HTERT RPE-1 (cell line): ENCODE measurements around the gene MRPL44.

Experiments used
- in situ Hi-C: fragments of 300-500 bp; cut with MboI; formaldehyde crosslinking; loops from 4 replicates; pipeline ENCODE4 v1.14.3; 2020; ENCODE audit warnings: low sequenced_read_pairs

Gene MRPL44

DNA sequence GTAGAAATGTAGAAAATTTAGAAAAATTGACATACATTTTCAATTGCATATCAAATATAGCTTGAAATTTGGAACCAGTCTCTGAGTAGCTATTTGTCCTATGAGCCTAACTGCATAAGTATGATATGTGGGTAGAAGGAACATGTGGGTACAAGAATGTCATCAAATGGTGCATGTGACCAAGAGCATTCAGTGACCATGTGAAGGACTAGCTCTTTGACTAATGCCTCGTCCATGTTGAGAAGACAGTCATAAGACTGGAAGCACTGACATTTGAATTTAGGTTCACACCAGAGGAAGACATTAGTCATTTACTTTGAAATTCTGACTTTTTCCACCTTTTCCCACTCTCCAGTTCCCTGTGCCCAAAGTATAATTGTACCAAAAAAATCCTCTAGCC lies 12.6 kb downstream of the MRPL44 start:
- in situ Hi-C loops, result no loop called here

- in situ Hi-C loops, result no loop called here
Observed at GRCh38 chr2:223970343-223971128, 13.3 kb downstream of the MRPL44 start.

GRCh38 chr2:223971731-223972130 lies 14.5 kb downstream of the MRPL44 start:
- in situ Hi-C loops, result no loop called here

GRCh38 chr2:223972656-223973102 lies 15.4 kb downstream of the MRPL44 start:
- in situ Hi-C loops, result no loop called here

- in situ Hi-C loops, result no loop called here
Observed at GRCh38 chr2:223973606-223974005, 16.3 kb downstream of the MRPL44 start.

DNA sequence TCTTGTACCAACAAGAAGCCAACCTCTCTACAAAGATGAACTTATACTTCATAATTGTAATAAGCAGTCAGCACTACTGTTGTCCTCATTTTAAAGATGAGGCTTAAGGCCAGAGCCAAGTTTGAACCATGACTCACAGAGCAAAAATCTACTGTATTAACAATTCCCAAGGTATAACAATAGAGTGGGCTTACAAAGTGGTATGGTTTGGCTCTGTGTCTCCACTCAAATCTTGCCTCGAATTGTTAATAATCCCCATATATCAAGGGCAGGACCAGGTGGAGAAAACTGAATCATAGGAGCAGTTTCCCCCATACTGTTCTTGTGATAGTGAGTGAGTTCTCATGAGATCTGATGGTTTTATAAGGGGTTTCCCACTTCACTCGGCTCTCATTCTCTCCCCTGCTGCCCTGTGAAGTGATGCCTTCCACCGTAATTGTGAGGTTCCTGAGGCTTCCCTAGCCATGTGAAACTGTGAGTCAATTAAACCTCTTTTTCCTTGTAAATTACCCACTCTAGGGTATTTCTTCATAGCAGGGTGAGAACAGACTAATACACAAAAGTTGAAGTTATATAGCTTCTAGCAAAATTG lies 19.5 kb downstream of the MRPL44 start:
- in situ Hi-C loops, result no loop called here

DNA sequence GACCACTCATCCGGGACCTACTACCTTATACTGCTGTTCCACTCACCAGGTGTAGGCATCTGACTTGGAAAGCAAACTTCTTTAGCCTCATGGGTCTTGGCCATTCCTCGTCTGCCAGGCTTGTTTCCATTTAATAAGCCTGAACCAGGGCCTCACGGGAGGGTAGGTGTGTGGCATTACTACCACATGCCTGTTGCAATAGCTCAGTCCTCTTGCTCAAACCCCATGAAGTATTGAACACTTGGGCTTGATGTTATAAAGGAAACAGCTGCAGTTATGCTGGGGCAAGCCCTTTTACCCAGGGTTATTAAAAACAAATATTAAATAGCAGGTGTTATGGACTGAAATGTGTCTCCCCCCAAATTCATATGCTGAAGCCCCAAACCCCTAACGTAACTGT lies 21.2 kb downstream of the MRPL44 start:
- in situ Hi-C loops, result no loop called here

GRCh38 chr2:223979730-223980396 lies 22.6 kb downstream of the MRPL44 start:
- in situ Hi-C loops, result no loop called here

DNA sequence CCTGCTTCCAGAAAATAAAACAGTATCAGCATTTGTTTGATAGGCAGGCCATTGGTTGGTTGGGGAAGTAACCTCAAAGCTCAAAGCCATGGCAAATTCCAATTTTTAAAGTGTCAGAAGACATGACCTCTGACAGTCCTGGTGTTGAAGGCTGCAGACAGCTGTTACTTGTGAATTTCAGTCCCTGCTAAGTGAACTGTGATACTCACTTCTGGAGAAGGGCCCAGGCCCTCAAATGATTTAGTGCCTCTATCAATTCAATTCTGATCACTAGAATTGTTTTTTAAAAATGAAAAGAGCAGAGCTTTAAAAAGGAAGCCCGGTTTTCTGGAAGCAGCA lies 23.1 kb downstream of the MRPL44 start:
- in situ Hi-C loops, result no loop called here

- in situ Hi-C loops, result no loop called here
Observed at GRCh38 chr2:223980803-223981202, 23.5 kb downstream of the MRPL44 start.

DNA sequence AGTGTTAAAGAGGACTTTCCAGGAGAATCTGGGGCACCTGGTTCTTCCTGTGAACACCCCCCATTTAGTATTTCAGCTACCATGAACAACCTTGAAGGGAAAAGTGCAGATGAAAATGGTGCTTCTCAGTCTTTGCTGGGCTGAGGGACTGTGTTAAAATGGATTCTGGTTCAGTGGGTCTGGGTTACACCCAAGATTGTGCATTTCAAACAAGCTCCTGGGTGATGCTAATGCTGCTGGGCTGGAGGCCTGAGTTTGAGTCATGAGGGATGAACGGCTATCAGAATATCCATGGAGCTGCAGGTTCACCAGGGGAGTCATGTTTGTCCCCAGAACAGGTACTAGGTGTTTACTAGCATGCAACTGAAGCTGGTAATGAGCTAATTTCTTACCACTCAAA lies 24.0 kb downstream of the MRPL44 start:
- in situ Hi-C loops, result no loop called here

GRCh38 chr2:223989206-223989855 lies 32.1 kb downstream of the MRPL44 start:
- in situ Hi-C loops, result no loop called here

GRCh38 chr2:223989856-223990232 lies 32.6 kb downstream of the MRPL44 start:
- in situ Hi-C loops, result no loop called here

GRCh38 chr2:223991611-223992010 lies 34.3 kb downstream of the MRPL44 start:
- in situ Hi-C loops, result no loop called here

GRCh38 chr2:223993634-223994232 lies 36.5 kb downstream of the MRPL44 start:
- in situ Hi-C loops, result no loop called here

- in situ Hi-C loops, result no loop called here
Observed at GRCh38 chr2:223994562-223995162, 37.4 kb downstream of the MRPL44 start.

- in situ Hi-C loops, result no loop called here
Observed at GRCh38 chr2:223995569-223995968, 38.3 kb downstream of the MRPL44 start.

- in situ Hi-C loops, result no loop called here
Observed at GRCh38 chr2:223996391-223996790, 39.1 kb downstream of the MRPL44 start.

- in situ Hi-C loops, result no loop called here
Observed at GRCh38 chr2:223997938-223998337, 40.7 kb downstream of the MRPL44 start.

DNA sequence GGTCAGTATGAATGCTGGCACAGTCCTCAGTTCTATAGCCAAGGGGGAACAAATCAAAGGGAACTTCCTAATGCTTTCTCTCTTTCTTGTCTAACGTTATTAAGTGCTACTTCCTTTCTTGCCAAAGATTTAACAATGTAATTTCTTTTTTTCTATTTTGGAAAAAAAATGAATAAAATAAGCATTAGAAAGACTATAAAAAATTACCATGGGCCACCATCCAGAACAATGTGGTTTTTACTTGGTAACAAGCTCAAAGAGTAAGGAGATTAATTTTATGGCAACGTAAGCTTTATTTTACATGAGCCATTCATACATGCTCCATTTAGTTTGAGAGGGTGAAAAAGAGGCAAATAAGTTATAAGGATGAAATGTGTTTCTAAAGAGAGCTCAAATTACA lies 41.7 kb downstream of the MRPL44 start:
- in situ Hi-C loops, result no loop called here

DNA sequence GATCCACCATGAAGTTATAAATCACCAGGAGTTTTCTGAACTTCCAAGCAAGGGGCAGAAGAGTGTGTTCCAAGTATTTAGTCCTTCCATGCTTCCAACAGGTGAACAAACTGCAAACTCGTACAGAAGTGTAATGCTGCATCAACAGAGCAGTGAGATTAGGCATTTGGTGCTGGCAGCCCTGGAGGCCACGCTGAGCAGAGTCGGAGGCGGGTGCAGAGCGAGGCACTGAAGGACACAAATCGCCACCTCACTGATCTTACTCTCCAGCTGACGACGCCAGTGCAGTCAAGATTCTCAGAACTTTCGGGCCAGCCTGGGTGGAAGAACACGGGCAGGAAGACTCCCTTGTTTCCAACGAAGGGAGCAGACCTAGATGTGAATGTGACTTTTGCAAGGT lies 42.6 kb downstream of the MRPL44 start:
- in situ Hi-C loops, result no loop called here
